Naive thymus-derived CD4-positive, alpha-beta T cell (primary cell): ENCODE measurements around the gene CYBB. TPM values are rescaled to one million over a fixed set of nuclear protein-coding genes. Genes with fewer than 3 reads are reported as not detected.

Experiments used
- ATAC-seq: fragments of 150-1000 bp; cut with Tn5 transposase; 2 replicates; pipeline ENCODE4 v1.10.0; 2021; ENCODE audit warnings: mild to moderate bottlenecking, moderate library complexity
- CTCF ChIA-PET: fragments of 350-600 bp; sonication (Branson Sonifier 250); formaldehyde crosslinking; loops from one replicate; lab custom pipeline; 2021; ENCODE audit warnings: antibody characterized with exemption; lab: Charles Lee
- POLR2A ChIA-PET: fragments of 350-600 bp; sonication (Branson Sonifier 250); formaldehyde crosslinking; loops from one replicate; lab custom pipeline; 2021; ENCODE audit warnings: antibody characterized with exemption, inconsistent platforms; lab: Charles Lee
- DNase-seq, 9 donors: peaks; one replicate each; pipeline versions ENCODE4 v3.0.0 to v3.0.0-alpha.2; 2020 to 2022; ENCODE audit warnings: mixed read lengths in 1 of 9
- H3K27ac ChIP-seq: one replicate; pipeline ENCODE4 v1.7.0; 2013; ENCODE audit warnings: mild to moderate bottlenecking, low read depth, low read length, moderate library complexity
- H3K27me3 ChIP-seq, 2 donors: one replicate each; pipeline ENCODE4 v1.7.0; 2013; ENCODE audit warnings: low read length in 2 of 2, mild to moderate bottlenecking in 2 of 2, moderate library complexity in 2 of 2; ENCODE audit not compliant: control insufficient read depth in 2 of 2, insufficient read depth in 2 of 2
- H3K36me3 ChIP-seq, 3 experiments: 1 replicate in 2 of 3; 2 replicates in 1 of 3; pipeline ENCODE4 v1.7.0; 2013; ENCODE audit warnings: low read length in 3 of 3, mild to moderate bottlenecking in 3 of 3, moderate library complexity in 1 of 3; ENCODE audit not compliant: insufficient read depth in 3 of 3, control insufficient read depth in 2 of 3
- H3K4me1 ChIP-seq, 2 donors: one replicate each; pipeline ENCODE4 v1.7.0; 2013; ENCODE audit warnings: low read length in 2 of 2, mild to moderate bottlenecking in 2 of 2, moderate library complexity in 1 of 2; ENCODE audit not compliant: control insufficient read depth in 2 of 2, insufficient read depth in 2 of 2
- H3K4me3 ChIP-seq: 2 replicates; pipeline ENCODE4 v1.7.0; 2013; ENCODE audit warnings: mild to moderate bottlenecking, low read length
- H3K9me3 ChIP-seq, 3 experiments: 1 replicate in 2 of 3; 2 replicates in 1 of 3; pipeline ENCODE4 v1.7.0; 2013; ENCODE audit warnings: low read length in 3 of 3; ENCODE audit not compliant: control insufficient read depth in 2 of 3
- H3K27ac Mint-ChIP-seq, 9 donors: one replicate each; pipeline ENCODE4 v1.8.0; 2020 to 2022; ENCODE audit warnings: mixed read lengths in 9 of 9, mild to moderate bottlenecking in 8 of 9, moderate library complexity in 5 of 9, inconsistent platforms in 2 of 9
- H3K27me3 Mint-ChIP-seq, 5 donors: one replicate each; pipeline ENCODE4 v1.8.0; 2021 to 2022; ENCODE audit warnings: mixed read lengths in 5 of 5, mild to moderate bottlenecking in 1 of 5
- H3K36me3 Mint-ChIP-seq, 5 donors: one replicate each; pipeline ENCODE4 v1.8.0; 2020 to 2022; ENCODE audit warnings: mixed read lengths in 5 of 5, mild to moderate bottlenecking in 3 of 5, inconsistent platforms in 1 of 5
- H3K4me1 Mint-ChIP-seq, 7 donors: one replicate each; pipeline ENCODE4 v1.8.0; 2020 to 2022; ENCODE audit warnings: mixed read lengths in 7 of 7, mild to moderate bottlenecking in 3 of 7, inconsistent platforms in 1 of 7
- H3K4me3 Mint-ChIP-seq, 10 donors: one replicate each; pipeline ENCODE4 v1.8.0; 2020 to 2022; ENCODE audit warnings: mild to moderate bottlenecking in 10 of 10, mixed read lengths in 10 of 10, moderate library complexity in 6 of 10, inconsistent platforms in 2 of 10
- H3K9me3 Mint-ChIP-seq, 11 donors: one replicate each; pipeline ENCODE4 v1.8.0; 2020 to 2022; ENCODE audit warnings: mixed read lengths in 11 of 11, mild to moderate bottlenecking in 4 of 11, inconsistent platforms in 1 of 11, moderate library complexity in 1 of 11
- intact Hi-C, 2 donors: fragments of 100-400 bp; cut with micrococcal nuclease; formaldehyde crosslinking; loops; one replicate each; pipeline ENCODE4 v1.15.1; 2023
- polyA plus RNA-seq, 2 donors: library from polyadenylated mRNA; unstranded; fragments of 300-500 nt; fragmentation: Illumina TruSeq; gene quantifications; one replicate each; pipeline ENCODE4 v1.2.3, GENCODE V29; 2021
- total RNA-seq, 6 experiments: library from RNA in 5 of 6; stranded (reverse) in 5 of 6; gene quantifications; 1 replicate in 5 of 6; 2 replicates in 1 of 6; pipeline ENCODE4 v1.2.3 and lab custom pipeline; 2021 to 2026

Gene CYBB
- total and polyA plus RNA-seq, 7 experiments from 2014 or later, result 0.33 to 223 (median 8.6) TPM; not detected in 1

DNA sequence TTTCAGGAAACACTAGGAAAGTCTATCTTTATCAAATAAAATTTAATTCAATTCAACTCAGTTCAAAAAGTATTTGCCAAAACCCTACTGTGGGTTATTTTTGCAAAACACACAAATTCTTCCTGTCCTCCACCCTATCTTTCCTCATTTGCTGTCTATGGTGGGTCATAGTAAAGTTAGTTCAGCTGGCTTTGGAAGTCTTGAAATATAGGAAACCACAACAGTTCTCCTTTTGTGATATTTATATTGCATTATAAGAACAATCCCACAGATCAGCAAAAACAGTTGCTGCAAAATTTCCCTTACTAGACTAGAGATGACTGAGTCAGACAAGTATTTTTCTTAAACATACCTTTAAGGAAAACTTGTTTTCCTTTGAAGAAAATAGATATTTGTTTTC lies 22.2 kb downstream of the CYBB start:
- Mint-ChIP-seq H3K4me1 (peaks cover 0 to 6% (median 3%) of the 10 kb centered on the region in 7 donors), H3K9me3 (peaks cover 0 to 2% (median 0%) of the 10 kb centered on the region in 11 donors), H3K27me3 (peaks cover 0 to 2% (median 0%) of the 10 kb centered on the region in 5 donors), H3K36me3 (no peaks in the 10 kb centered on the region), H3K27ac (no peak overlapping the region), H3K4me3 (no peak overlapping the region)
- ATAC-seq, result no peak
- DNase-seq, result no peak
- Histone ChIP-seq H3K36me3 (no peaks in the 10 kb centered on the region), H3K4me3 (no peak overlapping the region), H3K9me3 (no peaks in the 10 kb centered on the region), H3K27me3 (no peaks in the 10 kb centered on the region), H3K27ac (no peak overlapping the region), H3K4me1 (peaks cover 0 to 4% of the 10 kb centered on the region in 2 donors)
- ChIA-PET POLR2A (no interaction called here), CTCF (no interaction called here)
- intact Hi-C loops, result no loop called here

- no peak overlapping the region for H3K4me3 ChIP-seq
- POLR2A ChIA-PET, result no interaction called here
These were observed 23.2 kb downstream of the CYBB start for GRCh38 chrX:37803057-37803456.

DNA sequence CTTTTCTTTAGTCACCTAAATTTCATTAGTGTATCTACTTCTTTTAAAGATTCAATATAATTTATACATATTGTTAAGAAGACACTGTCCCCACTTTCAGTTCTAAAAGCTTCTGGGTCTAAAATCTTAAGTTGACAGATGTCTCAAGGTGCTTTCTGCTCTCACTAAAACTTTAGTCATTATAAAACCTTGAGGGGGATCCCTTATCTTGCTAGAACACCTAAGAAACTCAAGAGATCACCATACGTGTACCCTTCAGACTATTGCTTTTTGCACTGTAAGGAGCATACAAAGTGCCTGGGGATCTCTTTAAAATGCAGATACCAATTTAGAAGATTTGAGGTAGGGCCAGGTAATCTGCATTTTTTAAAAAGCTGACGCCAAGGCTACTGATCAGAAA lies 30.1 kb downstream of the CYBB start:
- POLR2A ChIA-PET, result no interaction called here

More at GRCh38 chrX:37803057-37803456, 23.2 kb downstream of the CYBB start:
- ATAC-seq (no peak), DNase-seq (no peak)
- H3K36me3 Mint-ChIP-seq, result no peaks in the 10 kb centered on the region
- H3K27ac Mint-ChIP-seq, result no peak overlapping the region
- peaks cover 0 to 2% (median 0%) of the 10 kb centered on the region in 11 donors for H3K9me3 Mint-ChIP-seq
- H3K27ac ChIP-seq, result no peak overlapping the region
- no peaks in the 10 kb centered on the region for H3K36me3 ChIP-seq
- peaks cover 0 to 2% (median 0%) of the 10 kb centered on the region in 5 donors for H3K27me3 Mint-ChIP-seq
- no peak overlapping the region for H3K4me3 Mint-ChIP-seq
- CTCF ChIA-PET, result no interaction called here
- H3K4me1 Mint-ChIP-seq, result peaks cover 0 to 4% (median 0%) of the 10 kb centered on the region in 7 donors
- H3K27me3 ChIP-seq, result no peaks in the 10 kb centered on the region
- intact Hi-C loops, result no loop called here
- no peaks in the 10 kb centered on the region for H3K9me3 ChIP-seq
- H3K4me1 ChIP-seq, result no peaks in the 10 kb centered on the region

GRCh38 chrX:37812110-37812509 lies 32.3 kb downstream of the CYBB start:
- no peaks in the 10 kb centered on the region for H3K4me1 ChIP-seq
- no peak for ATAC-seq

More for the DNA sequence above, 30.1 kb downstream of the CYBB start:
- H3K27ac ChIP-seq, result no peak overlapping the region
- H3K27ac Mint-ChIP-seq, result no peak overlapping the region
- intact Hi-C loops, result no loop called here
- H3K4me3 Mint-ChIP-seq, result no peak overlapping the region
- CTCF ChIA-PET, result no interaction called here
- no peaks in the 10 kb centered on the region for H3K27me3 Mint-ChIP-seq
- H3K9me3 Mint-ChIP-seq, result peaks cover 0 to 1% (median 0%) of the 10 kb centered on the region in 11 donors
- H3K36me3 ChIP-seq, result no peaks in the 10 kb centered on the region
- H3K27me3 ChIP-seq, result no peaks in the 10 kb centered on the region
- H3K4me1 ChIP-seq, result no peaks in the 10 kb centered on the region
- no peak overlapping the region for H3K4me3 ChIP-seq
- DNase-seq (no peak), ATAC-seq (no peak)
- H3K4me1 Mint-ChIP-seq, result peaks cover 0 to 16% (median 0%) of the 10 kb centered on the region in 7 donors
- H3K36me3 Mint-ChIP-seq, result no peaks in the 10 kb centered on the region
- no peaks in the 10 kb centered on the region for H3K9me3 ChIP-seq

GRCh38 chrX:37813570-37813969 lies 33.7 kb downstream of the CYBB start:
- POLR2A ChIA-PET, result no interaction called here
- peaks cover 0 to 16% (median 0%) of the 10 kb centered on the region in 7 donors for H3K4me1 Mint-ChIP-seq

More at GRCh38 chrX:37812110-37812509, 32.3 kb downstream of the CYBB start:
- POLR2A ChIA-PET, result no interaction called here
- Mint-ChIP-seq H3K4me1 (peaks cover 0 to 16% (median 0%) of the 10 kb centered on the region in 7 donors), H3K4me3 (peak overlapping the region in 1 of 10 donors; percentile 25), H3K9me3 (peaks cover 0 to 1% (median 0%) of the 10 kb centered on the region in 11 donors), H3K36me3 (no peaks in the 10 kb centered on the region), H3K27me3 (peaks cover 0 to 2% (median 0%) of the 10 kb centered on the region in 5 donors), H3K27ac (no peak overlapping the region)
- H3K36me3 ChIP-seq, result no peaks in the 10 kb centered on the region
- DNase-seq, result no peak
- intact Hi-C loops, result no loop called here
- CTCF ChIA-PET, result no interaction called here
- H3K27ac ChIP-seq, result no peak overlapping the region
- no peaks in the 10 kb centered on the region for H3K27me3 ChIP-seq
- no peak overlapping the region for H3K4me3 ChIP-seq
- no peaks in the 10 kb centered on the region for H3K9me3 ChIP-seq

DNA sequence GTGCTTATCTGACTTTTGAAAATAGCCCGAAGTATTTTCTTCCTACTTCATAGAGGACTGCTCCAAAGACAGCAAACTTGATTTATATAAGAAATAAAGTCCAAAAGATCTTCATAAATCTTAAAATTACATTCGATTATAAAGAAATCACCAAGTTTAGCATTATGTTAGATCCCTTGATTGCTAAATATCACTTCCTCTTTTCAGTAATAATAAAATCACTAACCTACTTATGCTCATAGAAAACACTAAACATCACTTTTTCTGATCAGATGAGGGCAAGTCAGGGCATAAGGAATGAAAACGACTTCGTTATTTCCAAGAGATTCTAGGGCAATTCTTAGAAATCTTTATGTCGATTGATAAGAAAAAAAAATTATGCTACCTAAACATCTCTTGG lies 35.5 kb downstream of the CYBB start:
- H3K27ac Mint-ChIP-seq, result no peak overlapping the region
- Histone ChIP-seq H3K36me3 (no peaks in the 10 kb centered on the region), H3K4me3 (no peak overlapping the region), H3K27me3 (no peaks in the 10 kb centered on the region), H3K27ac (no peak overlapping the region), H3K9me3 (no peaks in the 10 kb centered on the region), H3K4me1 (no peaks in the 10 kb centered on the region)
- POLR2A ChIA-PET, result no interaction called here
- CTCF ChIA-PET, result no interaction called here
- DNase-seq, result no peak
- H3K27me3 Mint-ChIP-seq, result peaks cover 0 to 3% (median 0%) of the 10 kb centered on the region in 5 donors
- no peaks in the 10 kb centered on the region for H3K36me3 Mint-ChIP-seq
- peaks cover 0 to 1% (median 0%) of the 10 kb centered on the region in 11 donors for H3K9me3 Mint-ChIP-seq
- ATAC-seq, result no peak
- intact Hi-C loops, result no loop called here
- no peak overlapping the region for H3K4me3 Mint-ChIP-seq
- peaks cover 0 to 18% (median 0%) of the 10 kb centered on the region in 7 donors for H3K4me1 Mint-ChIP-seq

More at GRCh38 chrX:37813570-37813969, 33.7 kb downstream of the CYBB start:
- no peaks in the 10 kb centered on the region for H3K27me3 ChIP-seq
- no peaks in the 10 kb centered on the region for H3K36me3 ChIP-seq
- Mint-ChIP-seq H3K27me3 (peaks cover 0 to 3% (median 0%) of the 10 kb centered on the region in 5 donors), H3K9me3 (peaks cover 0 to 1% (median 0%) of the 10 kb centered on the region in 11 donors), H3K27ac (no peak overlapping the region), H3K4me3 (no peak overlapping the region), H3K36me3 (no peaks in the 10 kb centered on the region)
- CTCF ChIA-PET, result no interaction called here
- no peak overlapping the region for H3K27ac ChIP-seq
- DNase-seq (no peak), ATAC-seq (no peak)
- H3K4me1 ChIP-seq, result no peaks in the 10 kb centered on the region
- no peaks in the 10 kb centered on the region for H3K9me3 ChIP-seq
- H3K4me3 ChIP-seq, result no peak overlapping the region
- intact Hi-C loops, result no loop called here

GRCh38 chrX:37816766-37817165 lies 36.9 kb downstream of the CYBB start:
- no peak for ATAC-seq
- no peak overlapping the region for H3K27ac ChIP-seq
- no peak overlapping the region for H3K4me3 ChIP-seq

More at GRCh38 chrX:37816766-37817165, 36.9 kb downstream of the CYBB start:
- H3K9me3 ChIP-seq, result no peaks in the 10 kb centered on the region
- Mint-ChIP-seq H3K9me3 (peaks cover 0 to 1% (median 0%) of the 10 kb centered on the region in 11 donors), H3K27me3 (peaks cover 0 to 3% (median 0%) of the 10 kb centered on the region in 5 donors), H3K27ac (no peak overlapping the region), H3K4me1 (peaks cover 0 to 16% (median 0%) of the 10 kb centered on the region in 7 donors), H3K4me3 (no peak overlapping the region), H3K36me3 (no peaks in the 10 kb centered on the region)
- H3K4me1 ChIP-seq, result no peaks in the 10 kb centered on the region
- ChIA-PET CTCF (interaction anchor here (1.3 kb wide), 1 partner anchor 71 kb away, joined by 4 read pairs; no protein-coding TSS in a partner anchor), POLR2A (no interaction called here)
- no peak for DNase-seq
- no peaks in the 10 kb centered on the region for H3K27me3 ChIP-seq
- intact Hi-C loops, result no loop called here
- no peaks in the 10 kb centered on the region for H3K36me3 ChIP-seq
